Endometrial microvascular endothelial cells (primary cell): ENCODE measurements around the gene MYO1D. TPM values are rescaled to one million over a fixed set of nuclear protein-coding genes. Genes with fewer than 3 reads are reported as not detected.

Experiments used
- in situ Hi-C: cut with HindIII; loops from 2 replicates; pipeline ENCODE4 v1.10.0; 2017; ENCODE audit warnings: low sequenced_read_pairs, low pct_unique_long_range_greater_than_20kb; ENCODE audit errors: inconsistent ontology term
- total RNA-seq: library from RNA; depleted of rRNA; stranded (reverse); fragments of >200 nt; gene quantifications from one replicate; pipeline ENCODE4 v1.2.3, GENCODE V29; 2015; ENCODE audit errors: inconsistent ontology term

Gene MYO1D
- total RNA-seq, 1 donor from 2014 or later: 29.8 TPM

DNA sequence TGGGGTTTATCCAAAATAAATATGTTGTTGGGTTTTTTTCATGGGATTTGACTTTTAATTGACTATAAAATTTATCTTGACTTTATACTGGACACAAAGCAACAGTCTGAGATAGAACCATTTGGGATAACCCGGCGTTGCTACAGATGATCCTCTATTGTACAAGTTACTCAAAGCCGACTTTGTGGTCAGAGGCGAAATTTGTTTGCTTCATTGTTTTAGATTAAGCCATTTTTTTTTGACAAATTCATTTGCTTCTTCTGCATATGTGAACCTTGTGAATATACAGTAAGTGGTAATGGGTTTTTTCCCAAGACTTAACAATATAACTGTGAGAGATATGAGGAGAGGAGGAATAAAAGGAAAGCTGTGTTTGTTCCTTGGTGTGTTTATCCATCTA, 11.8 kb downstream of the MYO1D start:
- in situ Hi-C loops: no loop called here

DNA sequence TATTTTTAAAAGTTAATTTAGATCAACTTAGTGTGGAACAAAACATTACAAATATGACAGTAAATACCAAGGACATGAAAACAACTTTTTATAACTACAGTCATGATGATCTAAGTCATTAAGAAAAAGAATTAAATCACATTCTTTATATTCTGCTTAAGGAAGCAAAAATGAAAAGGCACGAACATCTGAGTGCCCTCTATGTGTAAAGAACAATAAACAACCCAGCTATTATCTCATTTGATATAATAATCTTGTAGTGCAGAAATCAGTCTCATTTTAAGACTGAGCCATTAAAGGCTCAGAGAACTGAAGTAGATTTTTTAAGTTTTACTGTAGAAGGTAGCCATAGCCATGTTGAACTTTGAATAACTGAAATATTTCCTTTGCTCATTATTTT, 13.4 kb downstream of the MYO1D start:
- in situ Hi-C loops: no loop called here

DNA sequence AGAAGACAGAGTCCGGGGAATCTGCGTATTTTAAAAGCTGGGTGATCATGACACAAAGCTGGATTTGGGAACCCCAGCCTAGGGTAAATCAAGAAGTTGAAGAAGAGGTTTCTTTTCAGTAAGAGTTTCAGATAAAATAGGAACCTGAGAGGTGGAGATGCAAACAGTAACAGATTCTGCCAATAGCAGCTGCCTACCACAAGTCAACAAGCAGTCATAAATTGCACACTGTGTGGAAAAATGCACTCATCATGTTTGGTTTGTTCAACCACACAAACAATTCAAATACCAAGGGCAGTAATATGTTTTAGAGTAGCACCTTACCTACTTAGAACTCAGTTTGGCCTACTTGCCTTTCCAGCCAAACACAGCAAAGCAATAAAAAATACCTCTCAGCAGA, 14.0 kb downstream of the MYO1D start:
- in situ Hi-C loops: no loop called here

DNA sequence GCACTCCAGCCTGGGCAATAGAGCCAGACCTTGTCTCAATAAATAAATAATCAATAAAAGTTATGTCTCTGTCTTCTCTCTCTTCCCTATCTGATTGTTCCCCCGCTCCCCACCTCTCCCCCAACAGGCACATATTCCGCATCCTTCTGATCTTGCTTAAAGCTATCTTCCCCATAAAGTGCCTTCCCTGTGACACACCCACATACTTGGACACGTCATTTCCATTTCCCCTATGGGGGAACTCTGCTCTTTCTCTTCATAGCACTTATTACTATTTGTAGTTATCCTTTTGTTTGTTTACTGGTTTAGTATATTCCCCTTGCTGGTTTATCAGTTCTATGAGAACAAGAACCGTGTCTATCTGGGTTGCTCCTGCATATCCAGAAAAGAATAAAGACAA, 14.9 kb downstream of the MYO1D start:
- in situ Hi-C loops: no loop called here

DNA sequence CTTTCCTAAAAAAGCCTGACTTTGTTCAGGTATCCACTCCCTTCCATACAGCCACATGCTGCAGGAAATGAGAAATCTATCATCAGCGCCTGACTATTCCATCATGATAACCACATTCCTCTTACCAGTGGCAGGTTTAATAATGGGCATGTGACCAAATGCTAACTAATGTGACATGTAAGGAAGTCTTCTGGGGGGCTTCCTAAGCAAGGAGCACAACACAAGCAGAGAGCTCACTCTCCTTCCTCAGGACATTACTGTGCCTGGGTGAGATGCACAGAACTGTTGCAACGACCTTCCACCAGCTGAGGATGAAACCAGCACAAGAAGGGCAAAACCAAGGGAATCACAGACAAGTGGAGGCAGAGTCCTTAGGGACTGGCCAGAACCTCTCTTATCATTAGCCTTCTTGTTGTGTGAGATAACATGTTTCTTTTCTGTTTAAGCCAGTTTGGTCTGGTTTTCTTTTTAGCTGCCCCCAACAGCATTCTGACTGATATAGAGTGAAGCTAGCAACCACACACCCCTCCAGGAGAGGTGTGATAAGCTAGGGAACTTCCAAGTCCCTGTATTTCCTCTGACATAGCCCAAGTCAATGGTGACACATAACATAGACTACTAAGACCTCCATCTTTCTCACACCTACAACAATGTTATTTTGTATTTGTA, 16.9 kb downstream of the MYO1D start:
- in situ Hi-C loops: no loop called here

DNA sequence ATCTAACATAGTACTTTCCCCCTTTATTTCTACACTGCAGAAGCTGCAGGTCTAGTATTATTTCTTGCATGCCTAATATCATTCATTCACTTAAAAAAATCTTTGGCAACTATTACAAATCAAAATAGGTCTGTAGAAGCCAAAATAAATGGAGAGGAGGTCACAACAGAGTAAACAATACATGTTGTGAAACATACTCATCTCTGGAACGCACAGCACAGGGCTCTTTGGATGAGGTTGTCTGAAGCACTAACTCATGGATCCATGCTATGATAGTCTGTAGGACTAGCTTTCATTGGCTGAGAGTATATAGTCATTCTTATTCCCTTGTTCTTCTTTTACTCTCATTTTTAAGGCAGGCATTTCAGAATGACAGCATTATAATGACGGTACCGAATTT, 21.3 kb downstream of the MYO1D start:
- in situ Hi-C loops: no loop called here

DNA sequence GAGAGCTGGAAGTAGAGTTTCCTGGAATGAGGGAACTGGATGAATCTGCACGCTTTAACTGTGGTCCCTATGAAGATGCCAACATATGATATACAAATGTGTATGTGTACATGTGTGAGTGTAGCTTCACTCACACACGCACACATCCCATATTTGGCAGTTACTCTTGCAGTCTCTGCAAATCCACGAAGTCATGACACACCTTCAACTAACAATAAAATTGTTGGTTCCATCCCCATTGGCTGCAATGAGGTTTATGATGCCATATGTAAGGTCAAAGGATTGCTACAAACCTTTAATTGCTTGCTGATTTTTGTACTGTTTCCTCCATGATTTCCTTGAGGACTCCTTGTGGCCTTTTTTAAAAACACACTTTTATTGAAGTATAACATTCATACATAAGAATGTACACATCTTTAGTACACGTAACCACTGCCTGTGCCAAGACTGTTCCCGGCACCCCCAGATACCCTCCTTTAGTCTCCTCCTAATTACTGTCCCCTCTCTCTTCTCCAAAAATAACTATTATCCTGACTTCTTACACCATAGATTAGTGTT, 22.0 kb downstream of the MYO1D start:
- in situ Hi-C loops: no loop called here

DNA sequence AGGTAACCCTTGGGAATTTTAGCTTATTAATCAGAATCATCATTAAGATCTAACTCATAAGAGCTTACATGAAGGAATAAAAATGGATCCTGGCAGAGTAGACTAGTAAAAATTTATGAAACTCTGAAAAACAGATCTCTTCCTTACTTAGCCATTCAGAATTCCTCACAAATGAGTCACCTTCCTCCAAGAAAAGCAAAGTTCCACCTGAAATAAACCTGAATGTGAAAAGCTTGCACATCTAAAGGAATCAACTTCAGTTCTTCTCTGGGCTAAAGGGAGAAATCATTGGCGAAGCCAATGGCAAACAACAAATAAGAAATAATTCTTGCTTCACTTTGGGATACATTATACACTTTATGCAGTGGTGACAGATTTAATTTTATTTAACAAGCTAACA, 22.7 kb downstream of the MYO1D start:
- in situ Hi-C loops: no loop called here

DNA sequence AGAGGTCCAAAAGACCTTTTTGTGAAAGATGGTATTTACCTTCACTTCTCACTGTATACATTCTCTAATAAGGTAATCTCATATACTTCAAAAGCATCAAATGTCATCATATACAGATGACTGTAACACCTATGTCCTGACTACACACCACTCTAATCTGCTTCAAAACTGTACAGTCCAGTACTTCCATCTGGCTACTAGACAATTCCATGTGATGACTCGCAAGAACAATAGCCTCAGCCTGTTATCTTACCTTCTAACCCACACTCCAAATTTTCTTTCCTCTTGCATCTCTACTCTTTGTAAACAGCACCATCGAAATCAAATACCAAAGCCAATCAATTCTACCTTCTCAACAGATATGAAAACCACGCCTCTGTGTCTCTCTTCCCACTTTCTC, 24.1 kb downstream of the MYO1D start:
- in situ Hi-C loops: no loop called here

DNA sequence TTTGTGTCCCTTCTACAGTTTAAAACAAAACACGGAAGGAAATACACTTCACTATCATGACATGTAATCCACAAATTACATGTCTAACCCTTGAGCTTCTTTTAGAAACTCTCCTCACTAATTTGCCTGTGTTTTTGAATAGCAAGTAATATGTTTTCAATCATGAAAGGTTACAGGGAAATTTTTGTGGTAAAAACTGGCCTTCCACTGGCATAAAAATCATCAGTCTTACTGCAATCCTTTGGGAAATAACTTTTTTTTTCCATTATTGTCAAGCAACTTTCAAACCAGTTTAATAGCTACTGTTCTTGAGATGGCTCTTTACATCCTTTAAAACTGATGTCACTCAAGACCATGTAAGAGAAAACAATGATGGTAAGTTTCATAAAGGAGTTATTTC, 27.0 kb downstream of the MYO1D start:
- in situ Hi-C loops: no loop called here

DNA sequence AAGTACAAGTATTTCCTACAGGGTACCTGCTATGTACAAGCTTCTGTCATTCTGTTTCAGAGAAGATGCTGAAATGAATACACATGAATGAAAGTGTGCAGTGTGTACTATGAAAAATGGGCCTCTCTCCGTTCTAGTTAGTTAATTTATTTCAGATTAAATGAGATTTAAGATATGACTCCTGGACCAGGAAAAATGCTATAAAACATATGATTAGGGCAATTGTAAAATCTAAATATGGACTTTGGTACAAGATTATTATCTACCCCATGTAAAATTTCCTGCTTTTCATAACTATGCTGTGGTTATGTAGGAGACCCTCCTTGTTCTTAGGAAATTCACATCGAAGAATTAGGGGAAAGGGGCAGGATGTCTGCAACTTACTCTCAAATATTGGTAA, 28.9 kb downstream of the MYO1D start:
- in situ Hi-C loops: no loop called here

DNA sequence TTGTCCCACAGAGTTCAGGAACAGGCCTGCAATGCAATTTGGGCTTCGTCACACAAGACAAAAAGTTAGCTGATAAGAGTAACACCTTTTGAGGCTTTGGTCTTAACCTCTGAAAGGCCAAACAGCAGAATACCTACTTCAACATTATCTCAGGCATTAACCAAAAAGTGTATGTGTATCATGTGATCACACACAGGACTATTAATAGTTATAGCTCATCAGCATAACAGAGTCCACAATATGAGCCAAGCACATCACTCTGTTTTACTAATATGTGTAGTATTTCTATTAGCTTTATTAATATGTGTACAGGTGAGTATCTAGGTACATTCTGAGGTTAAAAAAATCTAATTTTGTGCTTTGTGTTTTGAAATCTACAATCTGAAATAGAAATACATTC, 30.8 kb downstream of the MYO1D start:
- in situ Hi-C loops: no loop called here

DNA sequence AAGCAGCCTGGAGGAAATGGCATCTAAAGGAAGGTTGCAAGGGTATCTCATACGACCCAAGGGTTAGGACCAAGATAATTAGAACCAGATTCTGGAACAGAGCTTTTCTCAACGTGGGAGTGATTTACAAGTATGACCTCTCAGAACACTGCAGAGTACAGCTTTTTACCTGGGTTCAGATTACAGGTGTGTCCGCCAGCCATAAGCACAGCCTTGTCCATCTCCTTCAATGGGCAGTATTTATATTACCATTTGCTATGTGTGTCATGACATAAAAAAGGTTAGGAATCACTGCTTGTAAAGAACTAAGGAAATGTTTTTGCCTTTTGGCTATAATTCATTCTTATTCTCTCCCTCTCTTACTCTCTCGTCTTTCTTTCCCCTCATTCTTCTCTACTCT, 36.7 kb downstream of the MYO1D start:
- in situ Hi-C loops: no loop called here

DNA sequence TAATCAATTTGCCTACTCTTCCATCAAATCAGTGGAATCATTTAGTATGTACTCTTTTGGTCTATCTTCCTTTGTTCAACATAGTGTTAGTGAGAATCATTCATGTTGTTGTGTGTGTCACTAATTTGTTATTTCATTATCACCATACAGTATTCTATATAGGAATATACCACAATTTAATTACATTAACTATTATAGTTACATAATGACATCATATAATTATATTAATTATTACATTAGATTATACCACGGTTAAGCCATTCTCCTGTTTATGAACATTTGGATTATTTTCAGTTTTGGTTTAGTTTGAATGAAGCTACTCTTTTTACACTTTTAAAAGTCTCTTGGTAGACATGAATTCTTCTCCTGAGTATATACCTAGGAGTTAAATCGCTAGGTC, 40.4 kb downstream of the MYO1D start:
- in situ Hi-C loops: no loop called here

DNA sequence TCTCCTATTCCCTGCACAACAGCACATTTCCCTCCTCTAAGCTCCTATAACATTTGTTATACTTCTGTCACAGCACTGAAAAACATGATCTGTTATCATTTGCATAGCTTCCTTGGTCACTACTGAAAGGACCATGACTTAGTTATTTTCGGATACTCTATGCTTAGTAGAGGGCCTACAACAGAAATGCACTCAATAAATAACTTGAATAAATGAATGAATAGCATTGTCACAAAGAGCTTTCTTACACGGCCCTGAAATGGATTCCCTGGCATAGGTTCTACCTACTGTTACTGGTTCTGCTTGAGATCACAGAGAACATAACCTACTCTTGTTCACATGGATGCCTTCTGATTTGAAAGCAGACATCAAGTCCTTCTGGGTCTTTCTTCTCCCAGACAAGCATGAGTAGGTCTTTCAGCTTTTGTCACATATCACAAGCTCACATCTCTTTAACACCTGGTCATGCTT, 41.6 kb downstream of the MYO1D start:
- in situ Hi-C loops: no loop called here

DNA sequence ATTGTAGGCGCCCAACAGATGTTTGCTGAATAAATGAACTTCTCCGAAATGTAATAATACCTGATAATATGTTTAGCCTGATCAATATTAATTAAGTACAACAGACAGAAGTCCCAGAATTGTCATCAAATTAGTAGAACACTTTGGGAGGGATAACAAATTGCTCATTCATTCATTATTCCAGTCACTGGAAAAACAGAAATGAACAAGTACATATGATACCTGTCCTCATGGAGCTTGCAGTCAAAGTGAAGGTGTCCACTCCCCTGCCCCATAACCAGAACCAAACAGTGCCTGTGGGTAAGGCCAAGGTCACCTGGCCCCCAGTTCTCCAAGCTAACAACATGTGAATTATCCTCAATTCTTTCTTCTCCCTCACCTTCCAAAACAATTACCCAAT, 42.8 kb downstream of the MYO1D start:
- in situ Hi-C loops: no loop called here

DNA sequence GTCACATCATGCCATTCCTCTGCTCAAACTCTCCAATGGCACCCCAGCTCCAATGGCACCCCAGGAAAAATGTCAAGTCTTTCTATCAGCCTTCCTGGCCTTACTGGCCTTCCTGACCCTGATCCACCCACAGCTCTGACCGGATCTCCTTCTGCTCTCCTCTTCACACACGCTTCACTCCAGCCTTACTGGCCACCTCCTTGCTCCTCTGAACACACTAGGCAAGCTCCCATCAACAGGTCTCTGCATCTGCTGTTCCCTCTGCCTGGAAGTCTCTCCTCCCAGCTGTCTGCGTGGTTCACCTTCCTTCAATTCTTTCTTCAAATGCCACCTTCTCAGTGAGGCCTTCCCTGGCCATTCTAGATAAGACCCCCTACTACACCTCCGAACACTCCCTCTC, 43.4 kb downstream of the MYO1D start:
- in situ Hi-C loops: no loop called here

DNA sequence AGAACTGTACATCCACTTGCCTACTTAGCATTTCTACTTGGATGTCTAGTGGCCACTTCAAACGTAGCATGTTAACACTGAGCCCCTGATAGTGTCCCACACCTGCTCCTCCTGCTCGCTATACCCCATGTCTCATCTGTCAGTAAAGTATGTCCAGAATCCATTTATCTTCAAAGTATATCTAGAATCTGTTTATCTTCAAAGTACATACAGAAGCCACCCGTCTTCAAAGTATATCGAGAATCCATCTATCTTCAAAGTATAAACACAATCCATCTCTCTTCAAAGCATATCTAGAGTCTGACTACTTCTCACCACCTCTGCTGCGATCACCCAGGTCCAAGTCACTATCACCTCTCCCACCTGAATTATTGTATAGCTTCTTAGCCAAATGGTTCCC, 43.8 kb downstream of the MYO1D start:
- in situ Hi-C loops: no loop called here

DNA sequence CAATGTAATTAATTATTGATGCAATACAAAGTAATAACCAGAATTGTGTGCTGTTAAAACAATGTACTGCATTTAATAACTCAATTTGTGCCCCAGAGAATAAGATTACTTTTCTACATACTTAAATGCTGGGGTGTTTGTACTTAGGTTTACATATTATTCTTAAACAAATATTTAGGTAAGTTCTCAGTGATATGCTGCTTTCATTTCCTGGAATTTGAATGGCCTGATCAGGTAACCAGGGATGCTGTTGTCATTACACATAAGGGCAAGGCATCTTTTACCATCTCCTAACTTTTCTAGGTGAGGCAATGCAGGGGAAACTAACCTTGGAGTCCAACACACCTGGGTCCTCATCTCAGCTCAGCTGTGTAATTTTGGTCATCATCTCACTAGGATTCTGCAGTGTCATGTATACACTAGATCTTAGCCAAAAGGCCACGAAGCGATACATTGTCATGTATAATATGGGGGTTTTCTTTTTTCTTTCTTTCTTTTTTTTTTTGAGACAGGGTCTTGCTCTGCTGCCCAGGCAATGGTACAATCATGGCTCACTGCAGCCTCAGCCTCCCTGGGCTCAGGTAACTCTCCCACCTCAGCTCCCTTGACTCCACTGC, 45.2 kb downstream of the MYO1D start:
- in situ Hi-C loops: no loop called here

DNA sequence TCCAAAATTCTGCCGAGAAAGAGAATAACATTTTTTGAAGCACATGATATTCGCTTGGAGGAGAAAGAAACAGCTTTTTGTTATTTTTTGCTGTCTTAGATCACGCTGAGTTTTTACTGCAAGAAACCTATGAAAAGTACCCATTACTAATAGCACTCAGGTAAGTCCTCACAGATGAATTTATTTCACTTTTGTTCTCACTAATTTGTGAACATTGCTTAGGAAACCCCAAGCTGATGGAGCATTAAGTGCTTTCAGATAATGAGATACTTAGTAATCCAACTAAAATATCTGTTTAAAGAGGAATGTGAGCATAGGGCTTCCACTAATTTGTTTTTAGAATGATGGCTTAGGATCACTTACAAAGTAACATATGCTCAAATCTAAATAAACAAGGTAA, 45.7 kb downstream of the MYO1D start:
- in situ Hi-C loops: no loop called here

DNA sequence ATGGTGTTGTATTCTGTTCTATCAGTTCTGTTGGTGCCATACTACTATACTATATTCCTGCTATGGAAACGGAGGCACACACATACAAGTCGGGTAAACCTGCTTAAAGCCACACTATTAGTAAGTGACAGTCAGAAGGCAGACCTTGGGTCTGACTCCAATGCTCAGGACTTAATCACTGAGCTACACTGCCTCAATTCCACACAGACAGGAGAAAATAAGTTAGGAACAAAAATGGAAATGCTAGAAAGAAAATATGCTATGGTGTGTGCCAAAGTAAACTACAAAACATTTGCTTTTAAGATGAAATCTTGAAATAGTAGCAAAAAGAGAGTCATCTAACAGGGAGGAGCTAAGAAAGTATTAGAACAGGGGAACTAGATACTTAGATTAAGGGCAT, 48.1 kb downstream of the MYO1D start:
- in situ Hi-C loops: no loop called here
